Hippocampal formation (tissue), 2 donors: Measurements from ENCODE around the gene STARD5.

Experiments
- DNase-seq, 2 donors: peaks; one replicate each; lab custom pipeline; 2025; lab: John Stamatoyannopoulos, UW

Gene STARD5

DNA sequence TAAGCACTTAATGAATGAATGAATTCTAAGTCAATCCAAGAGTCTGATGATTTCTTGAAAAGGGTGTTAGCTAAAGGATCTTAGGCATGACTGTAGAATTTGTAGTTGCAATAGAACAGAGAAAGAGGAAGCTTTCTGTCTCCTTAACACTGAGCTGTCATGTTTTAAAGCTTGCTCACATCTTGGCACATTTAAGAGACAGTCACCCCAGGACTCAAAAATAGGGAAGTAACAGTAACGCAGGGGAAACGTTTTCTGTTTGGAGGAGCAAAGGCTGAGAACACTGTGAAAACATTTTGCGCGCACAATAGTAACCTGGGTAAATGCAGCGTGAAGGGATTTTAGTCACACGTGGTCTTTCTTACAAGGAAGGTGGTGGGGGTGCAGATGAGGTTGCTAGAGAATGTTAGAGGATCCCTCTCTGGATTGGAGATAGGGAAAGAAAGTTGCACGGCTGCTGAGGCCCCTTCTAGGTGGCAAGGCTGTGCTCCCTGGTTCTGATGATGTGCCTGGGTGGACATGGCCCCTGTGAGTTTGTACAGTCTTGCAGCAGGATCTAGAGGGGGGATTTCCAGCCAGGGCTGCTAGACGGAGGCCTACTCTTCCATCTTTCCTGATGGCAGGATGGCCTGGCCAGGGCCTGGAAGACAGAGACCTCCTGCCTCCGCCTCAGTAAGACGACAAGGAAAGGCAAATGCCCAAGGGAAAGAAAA lies 12.0 kb downstream of the STARD5 start:
- peak in 1 of 2 donors; percentile 20 for DNase-seq

DNA sequence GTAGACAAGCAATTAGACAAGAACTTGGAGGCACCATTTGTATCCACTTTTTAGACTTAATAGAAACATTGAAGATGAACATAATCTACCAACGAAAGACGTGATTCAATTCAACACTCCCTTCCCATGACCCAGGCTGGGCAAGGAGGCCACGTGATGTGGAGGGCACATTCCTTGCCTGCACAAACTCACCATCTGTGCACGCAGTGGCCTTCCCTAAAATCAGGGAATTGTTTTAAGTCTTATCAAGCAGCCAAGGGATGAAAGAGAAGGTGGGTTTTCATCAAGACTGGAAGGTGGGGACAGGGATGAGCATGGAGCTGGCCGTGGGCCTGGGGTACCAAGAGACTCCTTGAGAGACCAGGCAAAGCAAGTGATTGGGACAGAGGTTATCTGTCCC lies 13.5 kb downstream of the STARD5 start:
- DNase-seq, result no peak

GRCh38 chr15:81309647-81310450 lies 14.1 kb downstream of the STARD5 start:
- DNase-seq, result no peak

DNA sequence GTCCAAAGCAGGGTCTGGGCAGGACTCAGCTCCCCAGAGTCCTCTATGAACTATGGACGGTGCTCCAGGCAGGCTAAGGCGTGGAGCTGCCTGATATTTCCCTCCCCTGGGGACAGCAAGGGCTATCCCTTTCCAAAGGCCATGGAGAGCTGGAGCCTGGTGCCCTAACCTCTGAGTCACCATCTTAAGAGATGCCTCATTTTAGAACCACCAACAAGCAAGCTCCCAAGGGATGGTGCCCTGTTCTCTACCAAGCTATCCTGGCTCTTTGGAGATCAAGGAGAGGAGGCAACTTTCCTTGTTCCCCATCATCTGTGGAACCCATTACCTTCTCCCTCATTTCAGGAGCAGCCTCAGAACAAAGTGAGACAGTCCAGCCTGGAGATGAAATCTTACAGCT lies 15.7 kb downstream of the STARD5 start:
- no peak for DNase-seq

- peak; percentile 12 to 28 for DNase-seq
These were observed 19.7 kb downstream of the STARD5 start for GRCh38 chr15:81304226-81304625.

DNA sequence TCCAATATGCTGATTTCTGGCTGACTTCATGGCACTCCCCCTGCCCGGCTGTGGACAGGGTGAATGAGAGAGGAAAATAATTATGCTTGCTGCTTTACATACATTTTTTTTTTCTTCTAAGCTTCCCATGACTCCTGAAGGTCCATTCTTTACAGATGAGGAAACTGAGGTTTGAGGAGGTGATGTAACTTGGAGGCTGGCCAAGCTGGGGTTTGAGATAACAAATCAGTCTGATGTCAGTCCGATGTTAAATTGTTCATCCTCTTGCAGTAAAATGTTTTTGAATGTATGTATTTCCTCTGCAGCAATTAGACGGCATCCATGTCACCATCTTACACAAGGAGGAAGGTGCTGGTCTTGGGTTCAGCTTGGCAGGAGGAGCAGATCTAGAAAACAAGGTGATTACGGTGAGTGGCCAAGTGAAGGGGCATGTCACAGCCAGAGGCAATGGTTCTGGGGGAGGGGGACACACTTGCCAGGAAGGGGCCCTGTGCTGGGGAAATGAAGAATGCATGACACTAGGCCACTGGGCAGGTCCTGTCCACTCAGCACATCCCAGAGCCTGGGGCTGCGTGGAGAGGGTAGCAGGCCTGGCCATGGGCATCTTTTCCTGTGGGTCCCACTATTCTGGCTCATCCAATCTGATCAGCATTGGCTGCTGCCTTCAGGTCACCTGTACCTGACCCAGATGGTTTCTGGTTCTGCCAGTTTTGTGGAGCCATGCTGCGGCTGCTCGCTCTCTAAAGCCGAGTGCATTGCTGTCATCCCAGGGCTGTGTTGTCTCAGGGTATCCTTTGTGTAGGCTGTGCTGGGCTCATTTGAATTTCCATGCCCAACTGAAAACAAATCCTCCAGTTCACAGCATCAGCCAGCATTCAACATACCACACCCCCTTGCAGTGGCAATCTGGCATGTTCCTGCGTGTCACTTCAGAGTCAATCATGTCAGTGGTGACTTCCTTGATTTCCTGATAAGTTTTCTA lies 20.4 kb downstream of the STARD5 start:
- no peak for DNase-seq

GRCh38 chr15:81302701-81303109 lies 21.2 kb downstream of the STARD5 start:
- no peak for DNase-seq

DNA sequence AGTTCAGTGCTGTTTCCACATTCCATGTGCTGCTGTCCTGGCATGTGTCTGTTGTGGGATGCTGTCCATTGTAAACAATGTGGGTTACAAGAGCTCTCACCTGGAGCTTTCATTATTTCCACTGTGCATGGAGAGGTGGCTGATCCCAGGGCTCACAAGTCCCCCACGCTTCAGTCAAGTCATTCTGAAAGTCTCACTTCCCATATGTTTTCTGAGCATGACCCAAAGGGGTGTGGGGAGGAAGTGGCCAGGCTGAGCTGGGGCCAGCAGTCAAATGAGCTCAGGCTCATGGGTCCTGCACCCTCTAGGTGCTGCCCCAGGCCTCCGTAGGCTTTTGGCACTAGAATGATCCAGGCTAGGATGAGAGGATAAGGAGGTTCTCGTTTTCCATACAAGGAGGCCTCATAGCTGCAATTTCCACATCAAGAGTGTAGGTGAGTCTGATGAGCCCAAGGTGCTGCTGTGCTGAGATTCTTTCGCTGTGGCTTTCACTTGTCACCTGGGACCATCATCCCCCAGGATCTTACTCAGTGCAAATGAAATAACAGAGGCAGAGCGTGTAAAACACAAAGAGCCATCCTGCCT lies 22.0 kb downstream of the STARD5 start:
- DNase-seq, result no peak

GRCh38 chr15:81301385-81301784 lies 22.6 kb downstream of the STARD5 start:
- DNase-seq, result no peak

- DNase-seq, result no peak
These were observed 24.2 kb downstream of the STARD5 start for GRCh38 chr15:81299630-81300273.

GRCh38 chr15:81299156-81299555 lies 24.8 kb downstream of the STARD5 start:
- DNase-seq, result no peak

GRCh38 chr15:81298611-81299010 lies 25.3 kb downstream of the STARD5 start:
- no peak for DNase-seq

DNA sequence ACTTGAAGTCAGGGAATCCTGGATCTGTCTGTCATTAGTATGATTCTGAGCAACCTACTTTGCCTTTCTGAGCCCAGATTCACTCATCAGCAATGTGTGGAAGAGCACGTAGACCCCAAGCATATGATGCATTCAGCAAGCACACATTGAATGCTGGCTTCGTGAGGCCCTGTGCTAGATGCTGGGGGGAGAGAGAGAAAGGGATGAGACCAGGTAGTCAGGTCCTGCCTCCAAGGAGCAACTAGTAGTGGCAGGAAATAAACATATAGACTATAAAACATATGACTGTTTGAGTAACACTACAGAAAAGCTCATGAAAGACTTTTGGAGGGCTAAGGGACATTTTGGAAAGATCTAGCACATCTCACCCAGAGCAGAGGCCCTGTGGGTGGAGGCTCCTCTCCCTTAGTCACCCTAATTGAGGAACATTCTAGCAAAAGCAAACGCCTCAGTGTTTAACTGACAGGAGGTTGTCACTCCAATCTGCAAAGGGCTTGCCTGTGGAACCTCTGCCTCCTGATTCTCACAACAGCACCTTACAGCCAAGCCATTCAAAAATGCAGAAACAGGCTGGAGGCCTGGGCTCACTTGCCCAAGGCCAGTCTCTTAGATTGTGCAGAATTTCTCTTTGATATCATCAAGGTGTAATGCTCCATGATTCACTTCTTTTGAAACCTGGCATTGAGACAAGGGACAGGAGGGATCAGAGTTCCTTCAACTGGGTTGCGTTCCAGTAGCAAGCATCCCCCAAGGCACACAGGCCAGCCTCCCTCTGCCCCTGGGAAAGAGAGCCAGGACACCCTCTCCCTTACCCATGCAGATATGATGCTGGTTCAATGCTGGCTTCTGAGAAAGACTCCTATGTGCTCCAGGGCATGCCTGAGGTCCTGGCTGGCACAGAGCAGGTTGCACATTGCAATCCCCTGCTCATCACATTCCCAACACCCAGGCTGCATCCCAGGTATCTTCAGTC lies 26.1 kb downstream of the STARD5 start:
- no peak for DNase-seq

- DNase-seq, result no peak
These were observed 26.8 kb downstream of the STARD5 start for GRCh38 chr15:81297147-81297572.

- no peak for DNase-seq
These were observed 27.3 kb downstream of the STARD5 start for GRCh38 chr15:81296673-81297072.

DNA sequence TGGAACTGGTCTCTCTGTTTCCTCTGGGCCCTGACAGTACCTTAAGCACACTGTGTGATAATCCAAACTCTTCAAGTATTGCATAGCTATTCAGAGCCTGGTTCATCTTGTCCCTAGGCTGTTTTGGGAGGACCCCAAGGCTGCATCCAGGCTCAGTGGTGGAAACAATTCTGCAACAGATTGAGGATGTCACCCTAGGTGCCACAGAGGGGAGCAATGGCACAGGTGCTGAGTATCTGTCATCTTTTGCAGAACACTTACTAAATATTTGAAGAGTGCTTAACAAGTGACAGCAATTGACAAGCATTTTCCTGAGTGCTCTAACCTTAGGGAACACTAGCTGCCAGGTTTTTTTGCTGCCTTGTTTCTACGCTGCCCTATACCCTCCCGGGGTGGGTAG lies 27.8 kb downstream of the STARD5 start:
- no peak for DNase-seq

GRCh38 chr15:81295486-81296121 lies 28.3 kb downstream of the STARD5 start:
- no peak for DNase-seq

DNA sequence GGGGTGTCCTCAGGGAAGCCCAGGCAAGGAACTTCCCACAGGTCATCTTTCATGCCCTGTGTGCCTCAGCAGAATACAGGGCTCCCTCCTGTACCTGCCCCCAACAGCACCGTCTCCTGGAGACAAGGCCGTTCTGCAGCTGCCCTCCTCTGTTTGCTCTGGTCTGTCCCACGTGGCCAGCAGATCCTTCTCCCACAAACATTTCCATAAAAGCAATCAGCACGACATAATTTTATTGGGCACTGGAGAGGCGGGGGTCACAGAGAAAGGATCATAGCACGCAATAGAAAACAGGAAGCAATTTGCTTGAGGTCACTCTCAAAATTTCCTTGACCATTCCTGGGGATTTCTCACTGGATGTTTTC lies 29.4 kb downstream of the STARD5 start:
- no peak for DNase-seq

GRCh38 chr15:81293728-81294515 lies 30.0 kb downstream of the STARD5 start:
- no peak for DNase-seq
